NCI-H345 (cell line): Measurements from ENCODE around the gene FOXRED2.
A peak's percentile ranks its signal among the peaks of the same experiment; 100 is the strongest.

Experiments used
- DNase-seq: peaks from one replicate; lab custom pipeline; 2025; lab: John Stamatoyannopoulos, UW

Gene FOXRED2

DNA sequence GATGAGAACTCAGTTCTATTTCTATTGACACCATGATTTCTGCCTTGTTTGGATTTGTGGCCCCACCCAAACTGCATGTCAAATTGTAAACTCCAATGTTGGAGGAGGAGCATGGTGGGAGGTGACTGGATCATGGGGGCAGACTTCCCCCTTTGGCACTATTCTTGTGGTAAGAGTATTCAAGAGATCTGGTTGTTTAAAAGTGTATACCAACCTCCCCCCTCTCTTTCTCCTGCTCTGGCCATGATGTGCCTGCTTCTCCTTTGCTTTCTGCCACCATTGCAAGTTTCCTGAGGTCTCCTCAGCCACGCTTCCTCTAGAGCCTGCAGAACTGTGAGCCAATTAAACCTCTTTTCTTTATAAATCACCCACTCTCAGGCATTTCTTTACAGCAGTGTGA is 7.9 kb upstream of the FOXRED2 start:
- no peak for DNase-seq

DNA sequence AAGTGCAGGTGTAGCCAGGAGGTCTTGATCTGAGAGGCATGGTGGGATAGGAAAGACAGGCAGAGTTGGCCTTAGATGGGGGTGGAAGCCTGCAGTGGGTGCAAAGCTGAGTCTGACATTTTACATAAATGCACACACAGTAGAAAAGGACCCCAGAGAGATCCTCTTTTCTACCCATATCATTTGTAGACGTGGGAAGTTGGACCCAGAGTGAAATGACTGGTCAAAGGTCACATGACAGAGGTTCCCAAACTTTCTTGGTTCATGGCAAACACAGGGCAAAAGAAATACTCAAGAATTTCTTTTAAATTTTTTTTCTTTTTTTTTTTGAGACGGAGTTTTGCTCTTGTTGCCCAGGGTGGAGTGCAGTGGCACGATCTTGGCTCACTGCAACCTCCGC is 6.2 kb upstream of the FOXRED2 start:
- no peak for DNase-seq

DNA sequence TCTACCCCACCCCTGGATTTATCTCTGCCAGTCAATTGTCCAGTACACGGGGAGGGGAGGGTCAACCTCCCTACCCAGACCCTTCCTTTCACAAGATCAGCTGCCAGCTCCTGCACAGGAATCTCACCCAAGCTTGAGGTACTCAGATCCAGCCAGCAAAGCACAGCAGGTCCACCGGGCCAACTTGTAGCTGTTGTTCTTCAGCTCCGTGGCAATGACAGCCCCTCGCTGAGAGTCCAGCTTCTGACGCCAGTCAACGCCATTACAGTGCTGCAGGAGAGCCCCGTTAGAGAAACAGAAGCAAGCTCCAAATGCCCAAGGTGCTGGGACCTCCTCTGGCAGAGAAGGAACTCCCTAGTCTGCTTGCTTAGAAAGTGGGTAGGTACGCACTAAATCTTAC is 5.5 kb upstream of the FOXRED2 start:
- DNase-seq = no peak

DNA sequence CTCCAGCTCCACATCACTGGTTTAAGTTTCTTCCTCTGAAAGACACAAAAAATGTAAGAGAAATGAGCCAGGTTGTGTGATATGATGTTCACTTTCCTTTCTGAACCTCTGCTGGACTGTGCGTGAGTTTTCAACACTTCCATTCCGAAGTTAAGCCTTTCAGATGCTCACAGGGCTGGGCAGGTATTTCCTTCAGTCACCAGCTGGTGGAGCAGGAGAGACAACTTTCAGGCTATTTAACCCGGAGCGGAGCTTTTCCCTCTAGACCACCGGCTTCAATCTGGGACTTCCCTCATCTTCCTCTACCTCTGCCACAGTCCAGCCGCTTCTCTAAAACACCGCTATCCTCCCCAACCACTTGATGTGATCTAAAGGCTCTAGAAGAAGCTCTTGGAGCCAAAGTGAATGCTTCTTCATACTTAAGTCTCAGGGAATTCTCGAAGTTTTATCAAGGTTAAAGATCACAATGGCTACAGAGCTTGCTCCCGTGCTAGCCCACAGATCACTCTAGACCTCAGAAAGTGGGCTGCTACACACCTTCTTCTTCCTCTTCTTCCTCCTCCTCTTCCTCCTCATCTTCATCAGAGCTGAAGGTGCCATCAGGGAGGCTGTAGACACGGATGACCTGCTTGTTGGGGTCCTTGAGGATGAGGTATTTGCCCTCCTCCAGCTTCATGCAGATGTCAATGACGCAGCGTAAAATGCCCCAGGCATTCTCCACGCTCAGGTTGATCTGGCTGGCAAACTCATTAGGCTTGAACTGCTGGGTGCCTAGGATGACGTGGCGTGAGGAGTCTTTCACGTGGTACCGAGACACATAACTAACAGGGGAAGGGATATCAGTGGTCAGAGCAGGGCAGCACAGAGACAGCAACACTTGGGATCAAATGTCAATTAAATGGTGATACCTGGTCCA is 4.4 kb upstream of the FOXRED2 start:
- DNase-seq = peak; percentile 14

DNA sequence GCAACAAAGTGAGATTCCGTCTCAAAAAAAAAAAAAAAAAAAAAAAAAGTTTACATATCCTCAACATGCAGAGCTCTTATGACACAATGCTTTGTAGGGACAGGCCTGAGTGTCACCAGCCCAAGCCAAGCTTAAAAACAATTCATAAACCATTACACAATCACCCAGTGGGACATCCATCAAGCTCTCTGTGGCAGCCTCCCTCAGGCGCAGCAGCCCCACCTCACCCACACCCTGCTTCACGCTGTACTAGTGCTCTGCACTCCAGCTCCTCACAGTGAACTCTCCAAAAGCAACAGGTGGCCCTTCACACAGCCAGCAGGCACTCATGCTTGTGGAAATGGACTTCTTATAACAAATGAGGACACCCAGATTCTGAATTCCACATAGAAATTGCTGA is 3.5 kb upstream of the FOXRED2 start:
- DNase-seq = peak; percentile 69

DNA sequence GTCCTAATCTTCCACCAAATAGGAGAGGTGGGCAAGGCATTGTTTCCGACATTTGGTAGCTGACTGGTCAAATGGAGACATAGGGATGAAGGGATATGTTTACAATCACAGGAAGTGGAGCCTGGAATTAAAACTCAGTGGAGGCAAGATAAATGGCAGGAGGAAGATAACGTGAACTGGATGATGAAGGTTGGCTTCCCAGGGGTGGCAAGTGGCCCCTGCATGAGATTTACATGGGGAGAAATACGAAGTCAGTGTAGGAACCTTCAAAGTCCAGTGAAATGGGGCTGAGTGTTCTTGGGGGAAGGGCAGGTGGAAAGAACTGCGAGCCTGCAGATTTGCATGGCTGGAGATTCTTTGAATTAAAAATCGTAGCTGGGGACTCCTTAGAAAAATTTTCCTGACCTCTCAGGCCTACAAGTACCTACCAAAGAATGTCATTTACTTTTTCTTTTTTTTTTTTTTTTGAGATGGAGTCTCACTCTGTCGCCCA is 724 bp upstream of the FOXRED2 start:
- no peak for DNase-seq

DNA sequence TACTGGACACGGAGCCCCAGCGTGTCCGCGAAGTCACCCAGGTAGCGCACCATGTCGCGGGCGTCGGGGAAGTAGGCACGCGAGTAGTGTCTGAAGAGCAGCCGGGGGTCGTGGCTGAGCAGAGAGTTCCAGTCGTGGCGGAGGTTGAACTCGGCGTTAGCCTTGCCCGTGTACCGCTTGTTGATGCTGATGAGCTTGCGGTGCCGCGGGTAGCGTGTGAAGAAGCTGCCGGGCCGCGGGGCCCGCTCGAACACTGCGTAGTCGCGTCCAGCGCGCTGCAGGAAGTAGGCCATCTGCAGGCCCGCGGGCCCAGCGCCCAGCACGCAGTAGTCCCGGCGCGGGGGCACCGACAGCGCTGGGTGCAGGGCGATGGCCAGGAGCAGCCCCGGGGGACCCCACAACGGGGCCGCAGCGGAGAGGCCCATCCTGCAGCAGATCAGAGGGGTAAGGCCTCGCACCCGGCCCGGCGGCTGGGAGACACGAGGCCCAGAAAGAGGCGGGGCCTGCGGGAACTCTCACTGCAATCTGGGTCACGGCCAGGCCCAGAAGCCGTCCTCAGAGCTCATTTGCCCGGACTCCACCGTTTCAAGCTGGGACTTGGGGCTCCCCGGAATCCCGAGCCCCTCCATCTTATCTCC is 723 bp downstream of the FOXRED2 start:
- DNase-seq = no peak

DNA sequence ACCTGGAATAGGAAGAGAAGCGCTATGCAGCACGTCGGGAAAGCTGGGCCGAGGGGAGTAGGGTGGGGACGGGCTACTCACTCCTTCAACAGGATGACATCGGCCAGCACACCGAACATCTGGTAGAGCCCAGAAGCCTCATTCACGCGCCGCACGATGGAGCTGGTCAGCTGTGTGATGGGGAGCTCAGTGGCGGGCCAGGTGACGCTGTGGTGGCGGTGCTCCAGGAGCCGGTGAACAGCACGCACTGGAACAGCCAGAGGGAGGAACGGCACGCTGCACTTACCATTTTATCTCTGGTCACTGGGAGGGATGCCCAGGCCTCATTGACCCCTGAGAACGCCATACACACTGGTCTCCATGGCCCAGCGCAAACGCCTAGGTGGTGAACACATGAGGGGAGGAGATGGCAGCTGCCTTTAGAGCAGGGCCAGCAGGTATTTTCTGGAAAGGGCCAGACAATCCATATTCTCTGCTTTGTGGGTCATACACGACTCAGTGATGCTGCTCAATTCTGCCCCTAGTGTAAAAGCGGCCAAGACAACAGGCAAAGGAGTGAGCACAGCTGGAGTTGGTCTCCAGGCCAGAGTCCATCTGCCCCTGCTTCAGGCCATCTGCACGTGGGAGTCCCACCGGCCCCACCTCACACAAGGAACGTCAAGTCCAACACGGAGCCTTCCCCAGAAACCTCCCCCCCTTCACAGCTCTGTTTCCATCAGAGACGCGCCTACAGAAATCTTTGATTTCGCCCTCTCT is 8.8 kb downstream of the FOXRED2 start:
- no peak for DNase-seq

DNA sequence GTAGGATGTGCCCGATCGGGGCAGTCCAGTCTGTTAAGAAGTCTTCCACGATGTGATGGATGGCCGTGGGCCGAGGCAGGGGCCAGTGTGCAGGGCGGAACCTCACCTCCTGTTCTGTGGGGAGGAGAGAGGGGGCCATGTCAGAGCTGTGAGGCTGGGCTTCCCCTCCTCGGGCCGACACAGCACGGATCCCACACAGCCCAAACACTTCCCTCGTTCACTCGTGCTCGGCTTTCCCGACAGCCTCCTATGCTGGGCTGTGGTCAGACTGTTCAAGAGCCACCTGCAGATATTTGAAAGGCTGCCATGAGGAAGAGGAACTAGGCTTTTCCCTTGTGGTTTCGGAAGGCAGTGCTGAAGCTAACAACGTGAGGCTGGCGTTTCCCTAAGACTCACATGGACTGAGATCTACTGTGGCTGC is 13.1 kb downstream of the FOXRED2 start:
- DNase-seq = no peak

DNA sequence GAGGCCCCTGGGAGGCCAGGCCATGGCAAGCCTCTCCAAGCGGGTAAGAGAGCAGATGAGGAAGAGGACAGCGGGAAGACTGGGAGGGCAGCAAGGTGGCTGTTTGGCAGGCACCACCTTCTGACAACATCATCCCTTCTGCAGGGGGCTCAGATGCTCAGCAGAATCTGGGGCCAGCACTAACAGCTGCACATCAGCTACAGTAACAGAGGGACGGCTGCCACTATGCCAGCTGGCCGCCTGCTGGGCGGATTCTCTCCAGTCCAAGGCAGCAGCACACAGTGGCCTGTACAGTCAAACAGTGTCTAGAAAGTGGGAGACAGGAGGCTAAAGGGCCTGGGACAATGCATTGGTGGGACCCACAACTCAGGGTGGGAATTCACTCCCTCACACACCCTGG is 14.7 kb downstream of the FOXRED2 start:
- no peak for DNase-seq

DNA sequence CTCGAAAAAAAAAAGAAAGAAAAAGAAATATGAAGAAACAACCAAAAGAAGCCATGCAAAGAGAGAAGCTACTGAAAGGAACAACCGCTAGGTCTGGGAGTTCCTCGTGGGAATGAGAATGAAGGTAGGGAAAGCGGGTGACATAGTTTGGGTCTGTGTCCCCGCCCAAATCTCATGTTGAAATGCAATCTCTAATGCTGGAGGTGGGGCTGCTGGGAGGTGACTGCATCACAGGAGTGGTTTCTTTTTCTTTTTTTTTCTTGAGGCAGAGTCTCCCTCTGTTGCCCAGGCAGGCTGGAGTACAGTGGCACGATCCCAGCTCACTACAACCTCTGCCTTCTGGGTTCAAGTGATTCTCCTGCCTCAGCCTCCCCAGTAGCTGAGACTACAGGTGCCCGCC is 15.7 kb downstream of the FOXRED2 start:
- no peak for DNase-seq

DNA sequence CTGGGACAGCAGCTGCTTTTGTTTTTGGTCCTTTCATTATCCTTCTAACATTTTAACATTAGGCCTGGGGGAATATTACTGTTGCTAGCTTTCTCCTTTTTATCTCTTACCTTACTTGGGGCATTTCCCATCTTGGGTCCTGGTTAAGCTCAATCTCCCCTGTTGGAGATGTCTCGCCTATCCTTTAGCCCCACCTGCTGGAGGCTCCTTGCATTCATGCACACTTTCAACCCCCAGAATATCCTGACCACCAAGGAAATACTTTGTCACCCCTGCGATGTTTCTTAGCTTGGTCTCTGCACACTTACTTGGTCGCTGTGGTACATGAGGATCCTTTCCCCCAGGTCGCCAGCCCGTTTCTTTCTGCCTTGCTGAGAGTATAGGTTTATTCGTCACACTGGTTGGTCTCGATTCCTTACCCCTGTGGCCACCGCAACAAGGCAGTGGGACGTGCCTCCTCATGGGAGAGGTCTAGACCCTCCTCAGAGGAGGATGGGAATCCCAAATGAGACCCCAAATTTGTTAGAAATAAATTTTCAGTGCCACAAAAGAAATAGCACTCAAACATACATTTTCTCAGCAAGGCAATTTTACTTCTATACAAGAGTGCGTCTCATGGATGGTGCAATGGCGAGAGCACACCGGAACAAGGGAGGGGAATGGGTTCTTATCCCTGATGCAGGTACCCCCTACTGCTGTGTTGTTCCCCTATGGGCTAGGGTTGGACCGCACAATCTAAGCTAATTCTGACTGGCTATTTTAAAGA is 20.0 kb downstream of the FOXRED2 start:
- DNase-seq = no peak

DNA sequence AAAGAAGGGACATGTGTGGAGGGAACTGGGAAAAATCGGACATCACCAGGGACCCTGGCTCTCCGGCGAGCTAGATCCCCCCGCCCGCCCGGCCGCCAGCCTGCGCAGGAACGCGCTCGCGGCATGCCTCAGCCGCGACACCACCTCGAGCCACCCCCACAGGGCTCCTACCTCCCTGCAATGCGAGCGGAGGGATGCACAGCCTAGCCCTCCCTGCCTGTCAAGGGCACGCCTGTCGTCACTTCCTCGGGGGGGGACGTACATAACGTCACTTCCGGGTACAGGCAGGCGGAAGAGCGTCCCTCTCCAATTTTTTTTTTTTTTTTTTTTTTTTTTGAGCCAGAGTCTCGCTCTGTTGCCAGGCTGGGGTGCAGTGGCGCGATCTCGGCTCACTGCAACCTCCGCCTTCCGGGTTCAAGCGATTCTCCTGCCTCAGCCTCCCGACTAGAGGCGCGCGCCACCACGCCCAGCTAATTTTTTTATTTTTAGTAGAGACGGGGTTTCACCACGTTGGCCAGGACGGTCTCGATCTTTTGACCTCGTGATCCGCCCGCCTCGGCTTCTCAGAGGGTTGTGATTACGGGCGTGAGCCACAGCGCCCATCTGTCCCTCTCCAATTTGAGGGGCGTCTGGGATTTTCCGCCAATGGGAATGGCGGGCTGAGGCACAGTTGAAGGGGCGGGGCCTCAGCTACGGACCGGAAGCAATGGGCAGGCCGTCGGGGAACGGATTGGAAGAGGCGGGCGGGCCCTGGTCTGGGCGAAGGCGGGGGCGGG is 25.3 kb downstream of the FOXRED2 start, which contains the start of gene TXN2:
TXN2 (minus strand) TSS at position 248 of the 776 bp plus-strand sequence. CDS start 803 bp downstream, outside the sequence.
- DNase-seq = peak; percentile 93

DNA sequence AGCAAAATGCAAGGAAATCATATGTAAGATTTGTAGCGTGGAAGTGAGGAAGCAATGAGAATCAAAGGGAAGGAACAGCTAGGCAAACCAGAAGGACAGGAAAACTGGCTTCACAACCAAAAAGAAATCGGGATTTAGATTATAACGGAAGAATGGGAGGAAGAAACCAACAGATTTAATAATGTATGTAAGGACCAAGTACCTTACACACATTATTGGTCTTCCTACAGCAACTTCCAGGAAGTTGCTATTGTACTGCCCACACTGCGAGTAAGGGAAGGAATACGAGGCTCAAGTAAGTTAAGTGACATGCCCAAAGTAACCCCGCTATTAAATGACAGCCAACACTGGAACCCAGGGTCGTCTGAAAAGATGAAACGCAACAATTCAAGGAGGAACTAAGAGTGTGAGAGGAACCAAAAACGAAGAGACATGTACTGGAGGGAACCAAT is 25.9 kb downstream of the FOXRED2 start:
- no peak for DNase-seq

DNA sequence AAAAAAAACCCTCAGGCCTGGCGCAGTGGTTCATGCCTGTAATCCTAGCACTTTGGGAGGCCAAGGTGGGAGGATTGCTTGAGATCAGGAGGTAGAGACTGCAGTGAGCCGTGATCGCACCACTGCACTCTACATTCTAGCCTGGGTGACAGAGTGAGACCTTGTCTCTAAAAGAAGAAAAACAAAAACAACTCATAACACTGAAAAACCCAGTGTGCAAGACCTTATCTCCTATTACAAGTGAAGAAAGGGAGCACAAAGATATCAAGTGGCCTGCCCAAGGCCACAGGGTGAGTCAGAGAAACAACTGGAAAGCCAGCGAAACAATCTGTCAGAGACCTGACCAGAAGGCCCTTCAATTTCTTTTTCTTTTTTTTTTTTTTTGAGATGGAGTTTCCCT is 27.9 kb downstream of the FOXRED2 start:
- no peak for DNase-seq

DNA sequence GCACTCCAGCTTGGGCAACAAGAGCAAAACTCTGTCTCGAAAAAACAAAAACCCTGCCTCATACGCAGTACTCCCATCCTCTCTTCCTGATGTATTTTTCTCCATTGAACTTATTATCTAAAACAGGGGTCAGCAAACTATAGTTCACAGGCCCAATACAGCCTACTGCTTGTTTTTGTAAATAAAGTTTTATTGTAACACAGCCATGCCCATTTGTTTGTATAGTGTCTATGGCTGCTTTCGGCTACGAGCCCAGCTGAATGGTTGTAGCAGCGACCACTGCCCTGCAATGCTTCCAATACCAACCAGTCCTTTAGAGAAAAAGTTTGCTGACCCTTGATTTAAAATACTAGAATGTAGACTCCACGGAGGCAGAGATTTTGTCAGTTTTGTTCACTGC is 31.5 kb downstream of the FOXRED2 start:
- no peak for DNase-seq

DNA sequence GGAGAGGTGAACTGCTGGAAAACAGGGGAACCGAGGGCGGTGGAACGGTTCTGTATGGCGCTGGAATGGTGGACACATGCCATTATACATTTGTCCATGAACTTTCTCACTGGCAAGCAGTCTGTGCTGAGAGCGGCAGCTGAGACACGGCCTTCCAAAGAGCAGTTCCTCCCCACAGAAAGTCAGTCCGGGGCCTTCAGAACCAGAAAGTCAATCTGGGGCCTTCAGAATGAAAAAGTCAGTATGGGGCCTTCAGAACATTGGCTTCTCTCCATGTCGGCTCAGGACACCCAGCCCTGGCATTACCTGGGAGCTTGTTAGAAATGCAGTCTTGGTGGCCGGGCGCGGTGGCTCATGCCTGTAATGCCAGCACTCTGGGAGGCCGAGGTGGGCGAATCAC is 34.2 kb downstream of the FOXRED2 start:
- DNase-seq = no peak

DNA sequence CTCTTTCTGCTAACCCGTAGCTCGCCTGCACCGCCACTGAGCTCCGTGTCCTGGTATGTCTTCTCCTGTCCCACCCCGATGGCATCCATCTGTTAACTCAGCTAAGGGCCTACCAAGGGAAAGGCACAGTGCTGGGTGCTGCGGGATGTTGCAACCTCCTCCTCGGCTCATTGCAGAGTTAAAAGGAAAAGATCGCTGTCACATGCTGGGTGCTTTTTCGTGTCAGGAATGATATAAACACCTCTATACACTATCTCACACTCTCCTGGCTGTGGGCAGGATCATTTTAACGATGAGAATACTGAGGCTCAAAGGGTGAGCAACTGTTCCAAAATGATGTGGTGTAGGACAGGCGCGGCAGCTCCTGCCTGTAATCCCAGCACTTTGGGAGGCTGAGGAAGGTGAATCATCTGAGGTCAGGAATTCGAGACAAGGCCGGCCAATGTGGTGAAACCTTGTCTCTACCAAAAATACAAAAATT is 35.5 kb downstream of the FOXRED2 start:
- no peak for DNase-seq

DNA sequence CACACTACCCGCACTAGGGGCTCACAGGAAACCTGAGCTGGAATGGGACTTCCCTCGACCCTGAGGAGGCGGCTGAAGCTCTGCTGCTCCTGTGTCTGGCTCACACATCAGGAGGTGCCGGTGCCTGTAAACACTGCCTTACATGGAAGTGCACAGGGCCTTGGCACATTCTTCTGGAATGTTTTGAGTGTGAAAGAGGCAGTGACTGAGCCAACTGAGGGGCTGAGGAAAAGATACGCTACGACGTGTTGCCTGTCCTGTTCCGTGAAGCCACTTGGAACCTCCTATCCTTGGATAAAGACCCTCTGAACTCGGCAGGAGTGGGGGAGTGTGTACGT is 35.9 kb downstream of the FOXRED2 start:
- no peak for DNase-seq

DNA sequence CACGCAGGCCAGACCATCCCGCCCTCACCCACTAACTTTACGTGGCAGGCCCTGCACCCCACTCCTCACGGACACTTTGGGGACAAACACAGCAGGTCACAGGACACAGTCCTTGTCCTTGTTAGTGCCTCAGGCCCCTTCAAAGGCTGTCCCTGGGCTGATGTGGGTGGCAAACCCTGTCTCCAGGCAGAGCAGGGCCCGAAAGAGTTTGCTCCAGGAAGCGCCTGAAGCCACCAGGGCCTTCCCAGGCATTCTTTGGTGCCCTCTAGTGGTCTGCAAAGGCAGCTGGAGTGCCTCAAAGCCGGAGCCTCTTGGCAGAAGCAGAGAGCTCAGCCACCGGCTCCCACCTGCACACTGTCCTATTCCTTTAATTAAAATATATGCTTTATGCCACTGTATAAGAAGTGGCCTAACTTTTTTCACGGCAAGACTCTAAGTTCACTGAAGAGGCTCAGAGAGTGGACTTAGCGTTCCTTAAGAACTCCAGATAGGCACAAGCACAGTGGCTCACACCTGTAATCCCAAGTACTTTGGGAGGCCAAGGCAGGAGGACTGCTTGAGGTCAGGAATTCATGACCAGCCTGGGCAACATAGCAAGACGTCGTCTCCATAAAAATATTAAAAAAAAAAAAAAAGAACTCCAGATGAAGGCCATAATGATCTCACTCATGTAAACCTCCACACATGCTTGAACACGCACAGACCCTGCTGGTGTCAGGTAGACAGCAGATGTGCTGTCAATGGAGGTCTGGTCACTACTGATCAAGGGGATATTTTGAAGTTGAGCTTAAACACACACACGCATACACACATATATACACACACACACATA is 36.5 kb downstream of the FOXRED2 start:
- peak; percentile 58 for DNase-seq
